Type B pancreatic cell (in vitro differentiated cells): ENCODE measurements around the gene ACOT4. TPM values are rescaled to one million over a fixed set of nuclear protein-coding genes. Genes with fewer than 3 reads are reported as not detected.

Source experiments
- DNase-seq: peaks from one replicate; pipeline ENCODE4 v3.0.0; 2021; ENCODE audit warnings: mixed read lengths; ENCODE audit not compliant: unreplicated experiment; ENCODE audit errors: extremely low spot score
- H3K27ac Mint-ChIP-seq: 2 replicates; pipeline ENCODE4 v1.8.0; 2021; ENCODE audit warnings: mild to moderate bottlenecking, mixed read lengths
- H3K27me3 Mint-ChIP-seq: 2 replicates; pipeline ENCODE4 v1.8.0; 2021; ENCODE audit warnings: mixed read lengths
- H3K36me3 Mint-ChIP-seq: 2 replicates; pipeline ENCODE4 v1.8.0; 2021; ENCODE audit warnings: mixed read lengths
- H3K4me1 Mint-ChIP-seq: one replicate; pipeline ENCODE4 v1.8.0; 2021; ENCODE audit warnings: mixed read lengths; ENCODE audit not compliant: unreplicated experiment
- H3K4me3 Mint-ChIP-seq: 2 replicates; pipeline ENCODE4 v1.8.0; 2021; ENCODE audit warnings: mild to moderate bottlenecking, mixed read lengths
- H3K9me3 Mint-ChIP-seq: 2 replicates; pipeline ENCODE4 v1.8.0; 2021; ENCODE audit warnings: mixed read lengths
- CTCF ChIP-seq: fragments of 200-600 bp; sonication (generic); conservative IDR thresholded peaks from 2 replicates; pipeline ENCODE4 v1.5.0; 2021; ENCODE audit warnings: antibody characterized with exemption, mild to moderate bottlenecking
- total RNA-seq: library from RNA; stranded (reverse); gene quantifications from 2 replicates; pipeline ENCODE4 v1.2.1, GENCODE V29; 2021; ENCODE audit warnings: low replicate concordance

The ACOT4 gene
- total RNA-seq, 1 donor from 2014 or later, result 0.99 TPM

GRCh38 chr14:73620268-73620667 is 28.6 kb downstream of the ACOT4 start:
- TF ChIP-seq CTCF, result no peak
- H3K9me3 Mint-ChIP-seq, result no peaks in the 10 kb centered on the region
- H3K27ac Mint-ChIP-seq, result no peak overlapping the region
- DNase-seq, result no peak
- no peaks in the 10 kb centered on the region for H3K36me3 Mint-ChIP-seq
- no peaks in the 10 kb centered on the region for H3K27me3 Mint-ChIP-seq
- H3K4me3 Mint-ChIP-seq, result no peak overlapping the region
- no peaks in the 10 kb centered on the region for H3K4me1 Mint-ChIP-seq

- DNase-seq, result no peak
- H3K9me3 Mint-ChIP-seq, result no peaks in the 10 kb centered on the region
- TF ChIP-seq CTCF, result no peak
- H3K4me3 Mint-ChIP-seq, result no peak overlapping the region
- H3K4me1 Mint-ChIP-seq, result no peaks in the 10 kb centered on the region
- no peaks in the 10 kb centered on the region for H3K27me3 Mint-ChIP-seq
- no peak overlapping the region for H3K27ac Mint-ChIP-seq
- H3K36me3 Mint-ChIP-seq, result no peaks in the 10 kb centered on the region
These were observed 31.9 kb downstream of the ACOT4 start for GRCh38 chr14:73623504-73624054.

- no peak overlapping the region for H3K27ac Mint-ChIP-seq
- H3K4me3 Mint-ChIP-seq, result no peak overlapping the region
- no peak for TF ChIP-seq CTCF
- DNase-seq, result no peak
- peaks cover 10% of the 10 kb centered on the region for H3K4me1 Mint-ChIP-seq
- no peaks in the 10 kb centered on the region for H3K36me3 Mint-ChIP-seq
- H3K9me3 Mint-ChIP-seq, result no peaks in the 10 kb centered on the region
- no peaks in the 10 kb centered on the region for H3K27me3 Mint-ChIP-seq
These were observed 34.0 kb downstream of the ACOT4 start for GRCh38 chr14:73625706-73626105.

- Mint-ChIP-seq H3K9me3 (no peaks in the 10 kb centered on the region), H3K4me1 (peaks cover 10% of the 10 kb centered on the region), H3K27ac (no peak overlapping the region), H3K36me3 (no peaks in the 10 kb centered on the region), H3K27me3 (no peaks in the 10 kb centered on the region), H3K4me3 (no peak overlapping the region)
- TF ChIP-seq CTCF, result no peak
- no peak for DNase-seq
These were observed 35.5 kb downstream of the ACOT4 start for GRCh38 chr14:73627151-73627558.

GRCh38 chr14:73630009-73630780 is 38.5 kb downstream of the ACOT4 start:
- peak overlapping the region; percentile 50 for H3K4me3 Mint-ChIP-seq
- no peaks in the 10 kb centered on the region for H3K36me3 Mint-ChIP-seq
- no peak for DNase-seq
- TF ChIP-seq CTCF, result no peak
- peak overlapping the region; percentile 92 for H3K27ac Mint-ChIP-seq
- H3K4me1 Mint-ChIP-seq, result peaks cover 14% of the 10 kb centered on the region
- H3K27me3 Mint-ChIP-seq, result peaks cover 10% of the 10 kb centered on the region
- H3K9me3 Mint-ChIP-seq, result no peaks in the 10 kb centered on the region
